Smooth muscle cell (in vitro differentiated cells): ENCODE measurements around the gene GJB5. TPM values are rescaled to one million over a fixed set of nuclear protein-coding genes. Genes with fewer than 3 reads are reported as not detected.

Experiments used
- DNase-seq: peaks from one replicate; lab custom pipeline; 2025; ENCODE audit not compliant: unreplicated experiment; lab: John Stamatoyannopoulos, UW
- H2AFZ ChIP-seq: fragments of 200-600 bp; sonication (generic); 2 replicates; pipeline ENCODE4 v1.6.0; 2016; ENCODE audit warnings: antibody characterized with exemption, low read depth, mild to moderate bottlenecking
- H3F3A ChIP-seq: fragments of 200-600 bp; sonication (generic); 2 replicates; pipeline ENCODE4 v1.6.0; 2017; ENCODE audit warnings: antibody characterized with exemption, low read depth
- H3K27ac ChIP-seq: fragments of 200-600 bp; sonication (generic); 2 replicates; pipeline ENCODE4 v1.5.1; 2016; ENCODE audit warnings: low read depth, mild to moderate bottlenecking
- H3K27me3 ChIP-seq: fragments of 200-600 bp; sonication (generic); 2 replicates; pipeline ENCODE4 v1.6.1; 2016; ENCODE audit warnings: low read depth, mild to moderate bottlenecking
- H3K36me3 ChIP-seq: fragments of 200-600 bp; sonication (generic); 2 replicates; pipeline ENCODE4 v1.5.1; 2016; ENCODE audit warnings: low read depth
- H3K4me1 ChIP-seq: fragments of 200-600 bp; sonication (generic); 2 replicates; pipeline ENCODE4 v1.5.1; 2016; ENCODE audit warnings: low read depth
- H3K4me2 ChIP-seq: fragments of 200-600 bp; sonication (generic); 2 replicates; pipeline ENCODE4 v1.6.0; 2016; ENCODE audit warnings: mild to moderate bottlenecking
- H3K4me3 ChIP-seq: fragments of 200-600 bp; sonication (generic); 2 replicates; pipeline ENCODE4 v1.5.1; 2016; ENCODE audit warnings: mild to moderate bottlenecking
- H3K79me2 ChIP-seq: fragments of 200-600 bp; sonication (generic); 2 replicates; pipeline ENCODE4 v1.6.0; 2016; ENCODE audit warnings: low read depth, mild to moderate bottlenecking
- H3K9ac ChIP-seq: fragments of 200-600 bp; sonication (generic); 2 replicates; pipeline ENCODE4 v1.6.0; 2016; ENCODE audit warnings: low read depth
- H3K9me3 ChIP-seq: fragments of 200-600 bp; sonication (generic); replicated peaks from 2 replicates; pipeline ENCODE4 v1.5.1; 2016; ENCODE audit warnings: low read depth
- H4K20me1 ChIP-seq: fragments of 200-600 bp; sonication (generic); 2 replicates; pipeline ENCODE4 v1.6.0; 2016; ENCODE audit warnings: low read depth
- CTCF ChIP-seq: fragments of 200-600 bp; sonication (generic); IDR thresholded peaks from 2 replicates; pipeline ENCODE4 v1.5.1; 2017; ENCODE audit warnings: borderline replicate concordance, mild to moderate bottlenecking, antibody characterized with exemption; ENCODE audit not compliant: insufficient read depth, poor library complexity, severe bottlenecking
- whole genome bisulfite sequencing: methylation state at CpG from one replicate; pipeline ENCODE4 v1.1.7; 2016; ENCODE audit warnings: low lambda C conversion rate; 5-methylcytosine and 5-hydroxymethylcytosine counted together
- polyA plus RNA-seq: library from polyadenylated mRNA; unstranded; fragments of >200 nt; fragmentation: Nextera tagmentation; extraction: Ambion mirVana; gene quantifications from 2 replicates; pipeline ENCODE4 v1.2.1, GENCODE V29; 2016
- total RNA-seq: library from RNA; depleted of rRNA; stranded (reverse); fragments of >200 nt; gene quantifications from 2 replicates; pipeline ENCODE4 v1.2.3, GENCODE V29; 2014

GJB5 gene
- total and polyA plus RNA-seq, 2 experiments from 2014 or later, result 2.5 to 8.8 TPM

DNA sequence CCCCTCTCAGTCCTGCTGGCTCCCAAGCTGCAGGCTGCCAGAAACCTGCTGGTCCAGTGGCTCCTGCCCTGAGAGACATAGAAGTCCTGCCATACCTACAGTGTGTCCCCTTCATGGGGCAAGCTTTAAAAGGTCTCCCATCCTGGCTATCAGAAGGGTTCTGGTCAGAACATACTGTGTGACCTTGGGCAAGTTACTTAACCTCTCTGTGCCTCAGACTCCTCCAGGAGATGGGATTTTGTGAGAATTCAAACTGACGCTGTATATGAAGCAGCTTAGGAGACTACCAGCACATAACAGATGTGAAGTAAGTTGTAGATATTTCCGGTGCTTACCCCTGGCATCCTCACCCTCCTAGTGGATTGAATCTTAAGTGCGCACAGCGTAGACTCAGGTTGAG, 8.7 kb upstream of the GJB5 start:
- no peaks in the 10 kb centered on the region for H3K36me3 ChIP-seq
- no peak overlapping the region for H3K4me2 ChIP-seq
- H3K79me2 ChIP-seq, result no peaks in the 10 kb centered on the region
- DNase-seq, result no peak
- no peaks in the 10 kb centered on the region for H3F3A ChIP-seq
- no peaks in the 10 kb centered on the region for H3K27me3 ChIP-seq
- WGBS, result 93% methylated on average over 4 of the region's 4 CpGs
- no peaks in the 10 kb centered on the region for H4K20me1 ChIP-seq
- TF ChIP-seq CTCF, result no peak
- H3K4me3 ChIP-seq, result no peak overlapping the region
- no peak overlapping the region for H3K9ac ChIP-seq
- H3K9me3 ChIP-seq, result no peaks in the 10 kb centered on the region
- peaks cover 9% of the 10 kb centered on the region for H3K4me1 ChIP-seq
- no peak overlapping the region for H3K27ac ChIP-seq
- H2AFZ ChIP-seq, result no peak overlapping the region

DNA sequence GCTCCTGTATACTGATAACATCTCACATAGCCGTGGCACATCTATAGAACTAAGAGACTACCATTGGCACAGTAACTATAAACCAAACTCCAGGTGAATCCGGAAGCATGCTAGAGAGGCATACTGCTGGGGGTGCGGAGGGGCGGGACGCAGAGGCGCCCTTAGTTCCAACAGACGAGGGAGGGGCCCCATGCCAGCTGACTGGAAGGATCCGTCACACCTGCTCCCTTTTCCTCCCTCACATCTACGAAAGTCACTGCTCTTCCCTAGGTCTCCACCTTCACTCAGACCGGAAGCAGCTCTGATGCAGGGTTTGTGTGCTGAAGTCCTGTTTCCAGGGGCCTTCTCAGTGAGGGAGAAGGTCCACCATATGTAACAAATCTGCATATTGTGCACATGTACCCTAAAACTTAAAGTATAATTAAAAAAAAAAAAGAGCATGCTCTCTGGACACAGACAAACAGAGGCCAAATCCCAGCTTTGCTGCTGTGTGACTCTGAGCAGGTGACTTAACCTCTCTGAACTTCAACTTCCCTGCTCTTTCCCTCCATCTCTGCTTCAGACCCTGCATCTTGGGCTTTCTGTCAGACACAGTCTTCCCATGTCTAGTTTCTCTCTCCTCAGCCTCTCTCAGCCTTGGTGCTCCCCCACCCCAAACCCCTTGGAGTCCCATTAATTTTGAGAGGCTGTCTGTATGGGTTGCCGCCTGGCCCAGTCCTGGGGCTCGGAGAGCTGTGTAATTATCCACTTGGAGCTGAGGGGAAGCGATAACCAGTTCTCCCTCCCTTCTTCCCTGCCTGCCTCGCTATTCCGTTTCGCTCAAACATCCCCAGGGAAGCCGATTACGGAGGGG, 7.8 kb upstream of the GJB5 start:
- H3F3A ChIP-seq, result no peaks in the 10 kb centered on the region
- H3K4me3 ChIP-seq, result no peak overlapping the region
- H3K9me3 ChIP-seq, result no peaks in the 10 kb centered on the region
- no peaks in the 10 kb centered on the region for H4K20me1 ChIP-seq
- no peaks in the 10 kb centered on the region for H3K36me3 ChIP-seq
- no peak overlapping the region for H3K9ac ChIP-seq
- H2AFZ ChIP-seq, result no peak overlapping the region
- H3K27me3 ChIP-seq, result no peaks in the 10 kb centered on the region
- no peak for DNase-seq
- H3K27ac ChIP-seq, result no peak overlapping the region
- no peak for TF ChIP-seq CTCF
- peaks cover 9% of the 10 kb centered on the region for H3K4me1 ChIP-seq
- H3K4me2 ChIP-seq, result no peak overlapping the region
- H3K79me2 ChIP-seq, result no peaks in the 10 kb centered on the region
- 86% methylated on average over 18 of the region's 18 CpGs for WGBS

GRCh38 chr1:34747638-34747941, 7.3 kb upstream of the GJB5 start:
- Histone ChIP-seq H4K20me1 (no peaks in the 10 kb centered on the region), H3K9ac (no peak overlapping the region), H3K4me3 (no peak overlapping the region), H3K27ac (no peak overlapping the region), H3F3A (no peaks in the 10 kb centered on the region), H3K4me2 (no peak overlapping the region), H3K27me3 (no peaks in the 10 kb centered on the region), H3K9me3 (no peaks in the 10 kb centered on the region), H3K36me3 (no peaks in the 10 kb centered on the region), H3K4me1 (peaks cover 9% of the 10 kb centered on the region), H2AFZ (no peak overlapping the region), H3K79me2 (no peaks in the 10 kb centered on the region)
- no peak for DNase-seq
- no peak for TF ChIP-seq CTCF
- WGBS, result 81% methylated on average over 6 of the region's 6 CpGs

GRCh38 chr1:34749992-34750391, 4.9 kb upstream of the GJB5 start:
- 42% methylated on average over 8 of the region's 8 CpGs for WGBS
- Histone ChIP-seq H3K4me1 (peaks cover 9% of the 10 kb centered on the region), H3K9me3 (no peaks in the 10 kb centered on the region), H2AFZ (no peak overlapping the region), H4K20me1 (no peaks in the 10 kb centered on the region), H3K36me3 (no peaks in the 10 kb centered on the region), H3K4me2 (no peak overlapping the region), H3K79me2 (no peaks in the 10 kb centered on the region), H3K27ac (no peak overlapping the region), H3K4me3 (no peak overlapping the region), H3F3A (no peaks in the 10 kb centered on the region), H3K27me3 (no peaks in the 10 kb centered on the region), H3K9ac (no peak overlapping the region)
- TF ChIP-seq CTCF, result no peak
- no peak for DNase-seq
